T-helper 1 cell treated with Interleukin-12 subunit alpha and Interleukin-12 subunit beta and Interleukin-4 antibody, amounts not matched to agents 30 ng/mL and 1 ng/mL, for 36 hours (primary cell): Measurements from ENCODE around the gene SACS. TPM values are rescaled to one million over a fixed set of nuclear protein-coding genes. Genes with fewer than 3 reads are reported as not detected.
"Not testable (repeated sequence)": the region's sequence is repeated elsewhere in the genome, so short reads cannot be mapped to it uniquely, and the experiment has no call there.

Source experiments
- intact Hi-C: fragments of 100-400 bp; cut with micrococcal nuclease; formaldehyde crosslinking; loops from one replicate; pipeline ENCODE4 v1.15.1; 2024
- total RNA-seq: library from RNA; stranded (reverse); gene quantifications from 2 replicates; pipeline ENCODE4 v1.2.3, GENCODE V29; 2022

SACS gene
- total RNA-seq, 1 donor from 2014 or later = 19.8 TPM

DNA sequence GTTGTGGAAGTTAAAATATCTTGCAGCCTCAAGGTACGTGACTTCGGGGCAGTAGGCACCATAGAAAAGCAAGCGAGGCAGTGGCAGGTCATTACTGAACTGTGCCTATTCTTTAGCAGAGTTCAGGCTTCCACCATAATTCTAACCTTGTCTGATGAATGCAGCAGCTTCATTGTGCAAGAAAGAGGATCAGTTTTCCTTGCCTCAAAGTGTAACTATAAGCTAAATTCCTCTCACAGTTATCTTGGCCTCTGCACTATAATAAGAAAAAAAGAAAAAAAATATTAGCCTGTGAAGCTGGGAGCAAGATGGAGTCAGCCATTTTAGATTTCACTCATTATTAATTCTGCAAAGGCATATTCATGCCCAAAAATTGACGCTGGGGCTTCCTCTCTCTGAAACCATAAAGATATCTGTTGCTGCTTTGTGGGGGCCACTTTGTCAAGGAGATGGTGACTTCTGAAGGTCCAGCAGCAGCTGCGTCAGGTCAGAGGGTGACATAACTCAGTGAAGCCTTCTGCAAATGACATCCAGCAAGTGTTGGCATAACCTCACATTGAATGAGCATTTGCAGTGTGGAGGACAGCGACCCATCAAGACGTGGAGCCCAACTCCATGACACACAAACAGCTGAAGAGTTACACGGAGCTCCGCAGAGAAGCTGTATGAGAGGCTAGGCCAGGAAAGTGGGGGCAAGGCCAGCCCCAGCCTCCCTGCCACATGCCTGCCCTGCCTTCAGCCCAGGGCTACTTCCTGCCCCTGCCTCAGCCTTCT, 23.1 kb upstream of the SACS start:
- intact Hi-C loops = no loop called here

DNA sequence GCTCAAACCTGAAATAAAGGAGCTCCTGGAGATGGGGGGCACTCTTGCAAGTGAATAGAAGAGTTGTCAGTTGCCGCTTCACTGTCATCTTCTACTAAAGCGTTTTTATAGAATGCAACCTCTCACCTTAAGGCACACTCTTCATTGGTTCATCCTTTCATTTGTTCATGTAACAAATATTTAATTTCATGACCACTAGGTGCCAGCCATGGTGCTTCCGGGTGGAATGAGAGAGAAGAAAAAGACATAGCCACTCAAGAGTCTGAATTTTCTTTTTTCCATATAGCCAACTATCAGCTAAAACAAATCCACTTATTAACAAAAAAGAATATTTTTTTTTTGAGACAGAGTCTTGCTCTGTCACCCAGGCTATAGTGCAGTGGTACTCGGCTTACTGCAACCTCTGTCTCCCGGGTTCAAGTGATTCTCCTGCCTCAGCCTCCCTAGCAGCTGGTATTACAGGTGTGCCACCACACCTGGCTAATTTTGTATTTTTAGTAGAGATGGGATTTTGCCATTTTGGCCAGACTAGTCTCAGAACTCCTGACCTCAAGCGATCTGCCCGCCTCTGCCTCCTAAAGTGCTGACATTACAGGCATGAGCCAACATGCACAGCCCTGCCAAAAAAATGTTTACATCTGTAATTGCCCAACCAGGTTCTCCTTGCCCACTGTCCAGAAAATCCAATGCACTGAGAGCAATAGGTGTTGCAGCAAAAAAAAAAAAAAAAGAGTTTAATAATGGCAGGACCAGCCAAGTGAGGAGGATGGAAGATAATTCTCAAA, 22.1 kb upstream of the SACS start:
- intact Hi-C loops = no loop called here

DNA sequence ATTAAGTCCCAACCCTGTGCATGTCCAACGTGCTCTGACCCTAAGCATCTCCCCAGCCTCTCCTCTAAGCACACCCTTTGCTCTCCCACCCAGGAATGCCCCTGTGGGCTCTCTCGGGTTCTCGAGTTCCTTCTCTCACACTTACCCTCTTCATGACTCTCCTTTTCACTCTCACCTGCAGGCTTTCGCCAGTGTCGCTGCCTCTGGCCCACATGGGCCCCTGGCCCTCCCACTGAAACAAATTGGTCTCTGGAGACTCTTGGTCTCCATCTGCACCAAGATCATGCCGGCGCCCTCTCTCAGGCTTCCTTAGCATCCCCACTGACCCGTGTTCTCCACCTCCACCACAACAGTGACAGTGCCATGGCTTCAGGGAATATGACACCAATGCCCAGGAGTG, 19.6 kb upstream of the SACS start:
- intact Hi-C loops = no loop called here

DNA sequence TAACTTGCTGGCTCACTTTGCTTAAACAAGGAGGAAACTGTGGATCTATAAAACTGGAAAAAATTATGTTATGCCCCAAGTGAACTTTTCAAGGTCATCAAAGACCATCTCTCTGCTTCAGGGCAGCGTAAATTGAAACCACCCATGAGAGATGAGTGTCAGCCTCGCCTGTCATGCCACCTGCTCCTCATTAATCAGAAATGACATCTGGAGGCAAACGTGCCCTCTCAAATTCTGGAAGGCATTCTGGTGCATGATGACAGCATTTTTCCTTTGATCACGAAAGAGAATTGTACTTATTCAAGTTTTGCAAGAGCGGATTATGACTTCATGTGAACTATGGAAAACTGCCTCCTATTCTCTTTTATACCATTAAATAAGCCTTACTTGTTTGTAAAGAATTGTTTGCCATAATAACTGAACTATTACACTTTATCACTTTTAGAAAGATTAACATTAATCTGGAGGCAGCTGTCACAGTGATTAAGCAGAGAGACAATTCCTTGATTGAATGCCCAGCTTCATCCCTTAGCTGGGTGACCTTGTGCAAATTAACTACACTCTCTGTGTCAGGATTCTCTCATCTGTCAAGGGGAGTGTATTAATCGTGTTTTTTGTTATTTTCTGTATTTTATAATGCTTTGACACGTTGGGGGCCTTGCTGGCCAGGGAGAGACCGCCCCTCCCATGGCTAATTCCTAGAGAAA, 17.0 kb upstream of the SACS start:
- intact Hi-C loops = no loop called here

DNA sequence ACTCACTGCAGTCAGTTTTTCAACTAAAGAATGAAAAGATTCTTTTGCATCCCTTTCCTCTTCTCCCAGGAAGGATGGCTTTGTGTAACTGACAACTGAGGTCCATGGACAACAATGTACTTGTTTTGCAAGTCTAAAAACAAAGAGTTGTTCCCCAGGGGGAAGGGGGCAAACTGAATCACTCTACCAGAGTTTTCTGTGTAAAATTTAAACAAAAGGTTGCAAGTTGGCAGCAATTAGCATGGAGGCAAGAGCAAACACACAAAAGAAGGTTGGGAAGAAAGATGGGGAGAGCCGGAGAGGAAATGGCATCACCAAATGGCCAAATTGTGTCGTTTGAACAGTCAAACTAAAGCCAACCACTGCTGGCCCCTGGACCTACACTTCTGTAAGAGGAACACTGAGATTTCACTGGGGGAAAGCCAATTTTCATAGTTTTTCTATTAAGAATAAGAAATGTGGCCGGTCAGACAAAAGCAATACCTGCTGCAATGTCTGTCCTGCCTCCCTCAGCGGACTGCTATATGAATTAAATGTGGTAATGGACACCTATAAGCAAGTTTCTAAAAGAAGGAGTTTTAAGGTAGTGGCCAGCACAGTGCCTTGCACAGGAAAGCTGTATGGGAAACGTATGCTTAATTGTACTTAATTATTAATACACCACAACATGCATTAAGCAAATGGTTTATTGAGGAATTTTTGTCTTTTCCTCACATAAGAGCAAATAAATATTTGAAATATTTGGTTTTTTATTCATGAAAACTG, 16.1 kb upstream of the SACS start:
- intact Hi-C loops = no loop called here

DNA sequence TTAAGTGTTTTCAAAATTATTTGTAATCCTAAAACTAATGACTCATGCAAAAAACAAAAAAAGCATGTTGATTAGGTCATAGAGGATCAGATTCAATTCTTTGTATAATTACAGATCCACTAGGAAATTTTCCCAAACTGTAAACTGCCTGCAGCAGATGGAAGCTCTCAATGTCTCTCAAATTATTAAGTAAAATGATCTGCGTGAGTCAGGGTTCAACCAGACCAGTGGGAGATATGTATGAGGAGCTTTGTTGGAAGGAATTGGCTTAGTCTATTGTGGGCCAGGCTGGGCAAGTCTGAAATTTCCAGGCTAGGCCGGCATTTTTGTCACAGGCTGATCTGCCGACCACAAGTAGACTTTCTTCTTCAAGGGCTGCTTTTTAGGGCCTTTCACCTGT, 14.4 kb upstream of the SACS start:
- intact Hi-C loops = no loop called here

DNA sequence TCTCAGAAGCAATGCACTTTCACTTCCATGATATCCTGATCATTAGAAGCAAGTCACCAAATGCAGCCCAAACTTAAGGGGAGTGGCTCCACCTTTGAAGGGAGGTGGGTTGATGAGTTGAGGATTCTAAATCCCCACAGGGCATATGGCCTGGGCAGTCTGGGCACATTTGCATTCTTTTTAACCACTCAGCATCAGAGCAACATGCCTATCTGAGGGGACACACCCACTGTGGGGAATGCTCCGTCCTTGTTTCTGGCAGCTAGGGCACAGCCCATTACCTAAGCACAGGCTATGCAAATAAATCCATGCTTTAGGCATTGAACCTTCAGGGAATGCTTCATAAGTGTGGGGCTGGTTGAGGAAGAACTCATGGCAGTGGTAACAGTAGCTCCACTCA, 12.3 kb upstream of the SACS start:
- intact Hi-C loops = no loop called here

DNA sequence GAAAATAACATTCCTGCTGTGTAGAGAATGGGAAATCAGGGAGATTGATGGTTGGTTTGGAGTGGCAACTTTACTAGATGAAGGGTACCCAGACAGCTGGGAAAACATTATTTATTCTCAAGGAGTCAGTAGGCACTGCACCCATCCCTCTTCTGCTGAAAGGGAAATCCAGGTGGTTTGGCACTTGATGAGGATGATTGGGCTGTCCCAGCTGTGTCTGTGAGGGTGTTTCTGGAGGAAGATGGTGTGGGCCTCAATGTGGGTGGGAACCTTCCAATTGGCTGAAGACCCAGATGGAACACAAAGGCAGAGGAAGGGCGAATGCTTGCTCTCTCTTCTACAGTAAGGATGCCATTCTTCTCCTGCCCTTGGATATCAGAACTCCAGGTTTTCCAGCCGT, 10.4 kb upstream of the SACS start:
- intact Hi-C loops = no loop called here

DNA sequence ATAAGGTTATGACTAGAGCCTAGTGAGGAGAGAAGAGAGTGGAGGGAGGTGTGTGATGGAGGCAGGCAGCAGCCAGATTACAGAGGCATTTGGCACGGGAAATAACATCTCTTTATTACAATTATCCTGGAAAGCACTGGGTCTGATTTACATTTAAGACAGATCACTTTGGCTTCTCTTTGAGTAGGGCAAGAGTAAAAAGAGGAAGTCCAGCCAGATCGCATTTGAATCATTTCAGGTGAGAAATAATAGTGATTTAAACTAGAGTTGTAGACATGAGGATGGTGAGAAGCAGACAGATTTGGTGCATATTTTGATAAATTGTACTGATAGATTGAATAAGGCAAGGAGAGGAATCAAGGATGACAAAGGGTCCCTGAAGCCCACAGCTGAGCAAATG, 9.6 kb upstream of the SACS start:
- intact Hi-C loops = no loop called here

DNA sequence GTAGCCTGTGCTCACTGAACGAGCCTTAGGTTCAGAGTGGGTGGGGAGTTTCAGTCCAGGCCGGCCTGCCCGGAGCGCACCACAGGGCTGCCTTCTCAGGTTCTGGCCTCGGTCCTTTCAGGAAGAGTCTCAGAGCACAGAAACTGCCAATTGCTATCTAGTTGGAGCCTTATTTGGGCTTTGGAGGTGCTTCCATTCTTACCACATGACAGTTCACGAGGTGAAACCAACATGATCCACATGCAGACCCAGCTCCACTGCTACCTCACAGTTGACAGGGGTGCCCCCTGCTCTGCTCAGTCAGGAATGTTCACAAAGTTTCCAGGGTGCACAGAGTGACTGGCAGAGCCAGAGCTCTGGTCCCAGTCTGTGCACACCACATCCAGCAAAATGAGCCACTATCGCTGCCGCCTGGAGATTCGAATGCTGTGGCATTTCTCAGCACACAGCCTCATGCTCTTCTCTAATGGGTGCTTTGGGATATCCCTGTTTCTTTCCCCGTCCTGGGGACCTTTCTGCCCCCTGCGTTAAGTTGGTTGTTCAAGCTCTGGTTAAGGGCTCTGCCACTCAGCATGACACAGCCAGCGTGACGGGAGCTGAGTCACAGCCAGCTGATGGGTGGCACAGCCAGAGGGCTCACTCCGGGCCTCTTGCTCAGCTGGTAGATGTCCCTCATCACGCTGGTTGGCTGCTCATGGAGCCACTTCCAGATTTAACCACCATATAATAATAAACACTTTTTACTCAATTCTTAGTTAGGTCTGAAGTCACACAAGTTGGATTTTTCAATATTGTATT, 7.5 kb upstream of the SACS start:
- intact Hi-C loops = no loop called here

DNA sequence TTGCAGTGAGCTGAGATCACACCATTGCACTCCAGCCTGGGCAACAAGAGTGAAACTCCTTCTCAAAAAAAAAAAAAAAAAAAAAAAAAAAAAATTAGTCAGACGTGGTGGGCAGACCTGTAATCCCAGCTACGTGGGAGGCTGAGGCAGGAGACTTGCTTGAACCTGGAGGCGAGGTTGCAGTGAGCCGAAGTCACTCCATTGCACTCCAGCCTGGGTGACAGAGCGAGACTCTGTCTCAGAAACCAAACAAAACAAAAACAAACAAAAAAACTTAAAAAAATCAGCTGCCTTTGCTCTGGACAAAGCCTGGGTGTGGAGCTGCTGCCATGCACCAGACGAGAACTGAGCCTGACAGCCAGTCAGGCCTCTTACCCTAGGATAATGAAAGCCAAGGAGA, 6.8 kb upstream of the SACS start:
- intact Hi-C loops = not testable (repeated sequence)

DNA sequence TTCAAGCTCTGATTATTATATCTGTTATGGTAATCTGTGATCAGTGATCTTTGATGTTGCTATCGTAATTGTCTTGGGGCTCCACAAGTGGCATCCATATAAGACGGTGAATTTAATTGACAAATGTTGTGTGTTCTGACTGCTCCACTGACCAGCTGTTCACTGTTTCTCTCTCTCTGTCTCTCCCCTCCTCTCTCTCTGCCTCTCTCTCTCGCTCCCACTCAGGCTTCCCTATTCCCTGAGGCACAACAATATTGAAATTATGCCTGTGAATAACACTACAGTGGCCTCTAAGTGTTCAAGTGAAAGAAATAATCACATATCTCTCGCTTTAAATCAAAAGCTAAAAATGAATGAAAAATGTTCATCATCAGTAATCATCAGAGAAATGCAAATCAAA, 4.4 kb upstream of the SACS start:
- intact Hi-C loops = no loop called here

DNA sequence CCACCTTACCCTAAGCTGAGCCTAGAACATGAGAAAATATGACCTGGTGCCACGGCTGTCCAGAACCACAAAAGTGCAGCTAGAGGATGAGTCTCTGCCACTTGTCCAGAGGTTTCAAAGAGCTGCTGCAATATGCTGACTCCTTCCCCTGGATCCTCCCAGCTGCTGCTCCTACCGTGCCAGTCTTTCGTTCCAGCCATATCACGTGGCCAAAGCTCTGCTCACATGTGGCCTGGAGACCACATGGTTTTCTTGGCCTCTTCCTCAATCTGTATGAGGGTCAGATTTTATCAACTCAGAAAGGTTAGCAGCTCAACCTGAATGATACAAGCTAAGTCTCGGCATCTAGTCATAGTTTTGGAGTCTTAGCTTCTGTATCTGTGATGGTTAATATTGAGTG, 3.2 kb upstream of the SACS start:
- intact Hi-C loops = no loop called here

DNA sequence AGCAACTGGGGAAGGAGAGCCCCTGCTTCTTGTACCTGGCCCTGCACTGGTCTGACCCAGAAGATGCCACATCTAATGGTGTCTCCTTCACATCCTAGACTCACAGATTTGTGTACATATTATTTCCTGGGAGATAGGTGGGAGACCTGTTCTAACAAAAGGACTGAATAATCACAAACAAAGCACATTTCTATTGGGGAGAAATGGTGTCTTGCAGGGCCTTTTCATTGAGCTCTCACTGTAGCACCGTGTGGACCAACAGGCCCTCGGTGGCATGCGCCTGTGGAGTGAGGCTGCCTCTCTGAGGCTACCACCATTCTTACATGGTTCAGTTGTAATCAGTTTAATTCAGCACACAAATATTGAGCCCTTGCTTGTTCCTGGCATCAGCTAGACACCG, 989 bp upstream of the SACS start:
- intact Hi-C loops = no loop called here

DNA sequence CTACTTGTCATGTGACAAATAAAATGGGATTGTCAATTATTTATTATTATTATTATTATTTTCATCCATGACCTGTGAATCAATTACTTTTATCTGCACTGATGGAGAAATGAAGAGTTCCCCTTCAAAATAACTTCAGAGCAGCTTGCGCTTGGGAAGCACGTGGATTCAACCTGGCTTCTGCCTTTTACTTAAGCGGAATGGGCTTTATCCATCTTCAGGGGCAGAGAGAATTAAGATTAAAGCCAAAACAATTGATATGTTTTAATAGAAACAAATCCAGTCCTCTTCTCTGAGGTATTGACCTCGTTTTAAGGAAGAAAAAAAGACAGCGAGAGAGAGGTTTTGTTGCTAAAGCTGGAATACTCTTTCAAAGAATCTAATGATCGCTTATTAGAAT, 876 bp downstream of the SACS start:
- intact Hi-C loops = no loop called here

DNA sequence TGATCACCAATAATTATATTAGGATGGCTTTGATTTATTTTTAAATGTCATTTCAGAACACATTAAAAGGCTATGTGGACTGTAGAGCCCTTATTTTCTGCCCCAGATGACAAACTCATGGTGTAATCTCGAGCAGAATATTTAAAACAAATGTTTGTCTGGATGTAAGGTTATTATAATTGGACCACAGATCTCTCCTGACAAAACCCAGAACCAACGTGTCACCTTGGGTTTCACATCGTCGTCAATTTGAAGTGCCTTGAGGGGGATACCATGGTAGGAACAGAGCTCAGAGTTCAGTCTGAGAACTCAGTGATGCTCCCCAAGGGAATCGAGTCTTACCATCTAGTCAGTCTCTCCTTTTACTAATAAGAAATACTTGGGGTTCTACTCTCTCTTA, 2.8 kb downstream of the SACS start:
- intact Hi-C loops = no loop called here

DNA sequence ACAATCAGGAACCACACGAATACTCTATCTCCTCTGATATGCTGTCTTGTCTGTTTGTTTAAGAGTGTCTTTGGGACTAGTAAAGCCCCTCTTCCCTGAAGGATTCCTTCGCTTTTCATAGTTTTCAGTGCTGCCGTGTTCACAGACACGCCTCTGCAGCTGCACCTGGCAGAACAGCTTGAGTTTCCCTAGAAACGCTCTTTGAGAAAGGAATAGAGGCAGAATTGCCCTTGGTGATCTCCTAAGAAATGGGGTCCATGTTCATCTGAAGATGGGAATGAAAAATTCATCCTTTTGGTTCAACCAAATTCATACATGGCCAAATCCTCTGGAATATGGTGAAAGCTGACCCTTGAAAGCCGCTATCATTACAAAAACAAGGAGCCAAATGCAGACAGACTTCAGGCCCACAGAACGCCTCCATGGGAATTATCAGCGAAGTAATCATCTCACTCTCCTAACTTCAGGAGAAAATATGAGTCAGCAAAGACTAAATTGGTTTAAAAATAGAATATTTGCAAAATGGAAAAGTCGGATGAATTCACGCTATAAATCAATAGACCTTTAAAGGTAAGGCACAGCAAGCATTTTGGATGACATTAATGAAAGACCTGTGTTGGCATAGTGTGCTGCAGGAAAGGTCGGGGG, 5.5 kb downstream of the SACS start:
- intact Hi-C loops = no loop called here

DNA sequence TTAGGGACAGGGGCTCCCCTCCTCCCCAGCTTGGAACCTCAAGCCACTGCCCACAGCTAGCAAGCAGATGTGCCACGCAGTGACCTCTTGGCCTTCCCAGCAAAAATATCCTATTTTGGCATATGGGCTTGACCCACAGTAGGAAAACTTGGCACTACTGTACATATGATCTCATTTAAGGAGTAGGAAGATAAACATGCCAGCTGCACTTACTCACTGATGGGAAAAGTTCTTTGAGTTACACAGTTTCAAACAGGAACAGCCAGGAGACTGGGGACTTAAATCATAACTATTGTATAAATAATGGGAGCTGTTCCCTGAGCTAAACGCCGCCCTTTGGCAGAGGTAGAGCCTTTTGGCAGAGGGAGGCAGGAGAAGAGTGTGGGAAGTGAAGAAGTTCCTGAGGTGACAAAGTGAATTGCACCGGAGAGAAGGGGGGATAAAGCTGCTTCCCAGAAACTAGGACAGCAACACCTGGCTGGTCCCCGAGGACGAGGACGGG, 6.1 kb downstream of the SACS start:
- intact Hi-C loops = no loop called here

DNA sequence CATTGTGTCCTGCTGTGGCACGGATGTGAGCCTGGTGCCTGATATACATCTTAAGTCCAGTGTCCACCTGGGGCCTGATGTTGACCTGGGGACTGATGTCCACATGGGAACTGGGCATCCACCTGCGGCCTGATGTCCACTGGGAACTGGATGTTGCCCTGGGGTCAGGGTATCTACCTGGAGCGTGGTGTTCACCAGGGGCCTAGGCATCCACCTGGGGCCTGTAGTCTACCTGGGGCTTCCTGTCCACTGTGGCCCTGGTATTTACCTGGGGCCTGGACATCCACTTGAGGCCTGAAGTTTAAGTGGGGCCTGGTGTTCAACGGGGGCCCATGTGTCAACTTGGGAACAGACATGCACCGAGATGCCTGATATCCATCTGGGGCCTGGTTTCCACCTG, 11.9 kb downstream of the SACS start:
- intact Hi-C loops = no loop called here
